Left ventricle myocardium superior (tissue), 1 donor: ENCODE data around the gene SLC45A1. TPM values are rescaled to one million over a fixed set of nuclear protein-coding genes. Genes with fewer than 3 reads are reported as not detected.
"Not testable (repeated sequence)": the region's sequence is repeated elsewhere in the genome, so short reads cannot be mapped to it uniquely, and the experiment has no call there.

Experiments
- ATAC-seq: fragments of 200-7000 bp; cut with Tn5 transposase; one replicate; pipeline ENCODE4 v1.9.1; 2020; ENCODE audit warnings: mild to moderate bottlenecking, moderate library complexity
- DNase-seq: peaks from one replicate; pipeline ENCODE4 v3.0.0-alpha.2; 2020
- intact Hi-C: fragments of 100-400 bp; cut with micrococcal nuclease; formaldehyde crosslinking; loops from one replicate; pipeline ENCODE4 v1.11.0; 2022
- total RNA-seq: library from RNA; stranded (reverse); fragmentation: NEBNext Ultra II Directional; extraction: Animal tissue kit (Norgen Biotek cat#: 25700); gene quantifications from one replicate; pipeline ENCODE4 v1.2.1, GENCODE V29; 2021
- donor health status: DM: no; HTN: yes; CAD: no; lungs with severe emphysema.

The SLC45A1 gene
- total RNA-seq, 1 donor from 2014 or later: 2.0 TPM

GRCh38 chr1:8376358-8376840 lies 58.5 kb downstream of the SLC45A1 start:
- DNase-seq (no peak), ATAC-seq (no peak)
- intact Hi-C loops: no loop called here

GRCh38 chr1:8377271-8377981 lies 59.5 kb downstream of the SLC45A1 start:
- intact Hi-C loops: no loop called here
- DNase-seq (no peak), ATAC-seq (no peak)

GRCh38 chr1:8378178-8378577 lies 60.3 kb downstream of the SLC45A1 start:
- intact Hi-C loops: no loop called here
- DNase-seq (peak; percentile 19), ATAC-seq (peak; percentile 16)

- DNase-seq (no peak), ATAC-seq (peak; percentile 40)
- intact Hi-C loops: no loop called here
Observed at GRCh38 chr1:8378981-8379470, 61.1 kb downstream of the SLC45A1 start.

- intact Hi-C loops: no loop called here
- DNase-seq (no peak), ATAC-seq (no peak)
Observed at GRCh38 chr1:8379513-8380186, 61.7 kb downstream of the SLC45A1 start.

- intact Hi-C loops, DNase-seq, ATAC-seq: not testable (repeated sequence)
Observed at GRCh38 chr1:8380310-8380709, 62.4 kb downstream of the SLC45A1 start.

GRCh38 chr1:8381618-8382017 lies 63.7 kb downstream of the SLC45A1 start:
- no peak for DNase-seq
- intact Hi-C loops: no loop called here
- ATAC-seq: no peak

- intact Hi-C loops: no loop called here
- peak; percentile 40 for ATAC-seq
- DNase-seq: no peak
Observed at GRCh38 chr1:8382051-8382505, 64.2 kb downstream of the SLC45A1 start.

- intact Hi-C loops: no loop called here
- no peak for DNase-seq
- ATAC-seq: no peak
Observed at GRCh38 chr1:8382608-8383505, 64.9 kb downstream of the SLC45A1 start.

GRCh38 chr1:8384088-8384487 lies 66.2 kb downstream of the SLC45A1 start:
- no peak for DNase-seq
- no peak for ATAC-seq
- intact Hi-C loops: no loop called here

- peak; percentile 41 for ATAC-seq
- DNase-seq: peak; percentile 53
- intact Hi-C loops: no loop called here
Observed at GRCh38 chr1:8384577-8384976, 66.7 kb downstream of the SLC45A1 start.

GRCh38 chr1:8386247-8386646 lies 68.3 kb downstream of the SLC45A1 start:
- ATAC-seq: no peak
- DNase-seq: no peak
- intact Hi-C loops: no loop called here

- DNase-seq: no peak
- intact Hi-C loops: no loop called here
- no peak for ATAC-seq
Observed at GRCh38 chr1:8388732-8389562, 71.0 kb downstream of the SLC45A1 start.

GRCh38 chr1:8389958-8390535 lies 72.1 kb downstream of the SLC45A1 start:
- ATAC-seq (peak; percentile 8), DNase-seq (no peak)
- intact Hi-C loops: no loop called here

- intact Hi-C loops: no loop called here
- ATAC-seq: no peak
- no peak for DNase-seq
Observed at GRCh38 chr1:8390707-8391106, 72.8 kb downstream of the SLC45A1 start.

GRCh38 chr1:8392522-8392921 lies 74.6 kb downstream of the SLC45A1 start:
- DNase-seq (no peak), ATAC-seq (peak; percentile 11)
- intact Hi-C loops: no loop called here
